HG03521 (cell line): ENCODE data around the gene PGPEP1.
"Not testable (repeated sequence)": the region's sequence is repeated elsewhere in the genome, so short reads cannot be mapped to it uniquely, and the experiment has no call there.

Source experiments
- ATAC-seq: cut with Tn5 transposase; IDR thresholded peaks from one replicate; pipeline ENCODE4 v1.9.1; 2021; ENCODE audit warnings: mild to moderate bottlenecking, moderate library complexity; ENCODE audit not compliant: unreplicated experiment

PGPEP1 gene

DNA sequence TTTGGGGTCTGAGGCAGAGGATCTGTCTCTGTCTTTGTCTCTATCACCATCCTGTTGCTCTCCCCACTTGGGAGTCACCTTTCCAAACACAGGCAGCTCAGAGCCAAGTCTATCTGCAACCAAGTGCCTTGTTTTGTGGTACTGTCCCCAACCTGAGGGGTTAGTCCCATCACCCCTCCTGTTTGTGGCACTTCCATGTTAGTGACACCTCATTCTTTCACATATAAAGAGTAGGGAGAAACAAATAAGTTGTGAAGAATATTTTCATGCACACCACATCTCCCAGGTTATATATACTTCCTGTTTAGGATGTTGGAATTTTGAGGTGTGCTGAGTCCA is 49.3 kb downstream of the PGPEP1 start:
- no peak for ATAC-seq

GRCh38 chr19:18390065-18390907 is 49.9 kb downstream of the PGPEP1 start:
- ATAC-seq, result no peak

DNA sequence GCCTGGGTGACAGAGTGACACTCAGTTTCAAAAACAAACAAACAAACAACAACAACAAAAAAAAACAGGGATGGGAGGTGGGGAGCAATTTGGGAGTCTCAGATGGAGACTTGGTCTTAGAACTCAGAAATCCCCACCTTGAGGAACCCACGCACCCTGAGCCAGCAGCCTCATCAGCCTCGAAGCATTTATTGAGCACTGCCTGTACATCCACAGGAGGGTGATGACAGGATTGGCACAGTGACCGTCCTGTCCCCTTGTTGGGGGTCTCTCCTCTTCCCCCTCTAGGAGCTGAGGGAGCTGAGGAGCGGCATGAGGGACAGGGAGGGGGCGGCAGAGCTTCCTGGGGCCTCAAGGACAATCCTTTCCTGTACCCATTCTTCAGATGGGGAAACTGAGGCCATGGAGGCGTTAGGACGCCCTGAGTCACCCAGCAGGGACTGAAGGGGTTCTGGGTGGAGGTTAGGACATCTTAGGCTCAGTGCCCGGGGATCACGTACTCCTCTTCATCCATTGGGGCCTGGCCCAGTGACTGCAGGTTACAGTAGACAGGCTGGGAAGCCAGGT is 51.2 kb downstream of the PGPEP1 start:
- ATAC-seq, result no peak

GRCh38 chr19:18392417-18392816 is 52.0 kb downstream of the PGPEP1 start:
- no peak for ATAC-seq

GRCh38 chr19:18392926-18393325 is 52.5 kb downstream of the PGPEP1 start:
- ATAC-seq, result no peak

GRCh38 chr19:18393836-18394235 is 53.4 kb downstream of the PGPEP1 start:
- no peak for ATAC-seq

- no peak for ATAC-seq
Measured at GRCh38 chr19:18396471-18397241, 56.3 kb downstream of the PGPEP1 start.

- ATAC-seq, result no peak
Measured at GRCh38 chr19:18397242-18398202, 57.1 kb downstream of the PGPEP1 start, which contains the start of gene LRRC25. Gene LRRC25, minus strand, starts transcription at chr19:18397622. Its CDS starts 659 bp downstream, at chr19:18396963.

DNA sequence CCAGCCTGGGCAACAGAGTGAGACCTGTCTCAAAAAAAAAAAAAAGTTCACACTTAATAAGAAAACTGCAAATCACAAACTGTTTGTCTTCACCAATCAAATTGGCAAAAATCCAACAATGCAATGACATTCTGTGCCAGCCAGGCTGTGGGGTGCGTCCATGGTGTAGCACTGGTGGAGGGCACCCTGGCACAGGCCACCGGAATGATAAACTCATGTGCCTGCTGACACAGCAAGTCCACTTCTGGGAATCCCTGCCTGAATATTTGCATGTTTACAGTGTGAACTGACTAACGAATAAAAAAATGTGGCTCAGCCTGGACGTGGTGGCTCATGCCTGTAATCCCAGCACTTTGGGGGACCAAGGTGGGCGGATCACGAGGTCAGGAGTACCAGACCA is 58.6 kb downstream of the PGPEP1 start:
- no peak for ATAC-seq

DNA sequence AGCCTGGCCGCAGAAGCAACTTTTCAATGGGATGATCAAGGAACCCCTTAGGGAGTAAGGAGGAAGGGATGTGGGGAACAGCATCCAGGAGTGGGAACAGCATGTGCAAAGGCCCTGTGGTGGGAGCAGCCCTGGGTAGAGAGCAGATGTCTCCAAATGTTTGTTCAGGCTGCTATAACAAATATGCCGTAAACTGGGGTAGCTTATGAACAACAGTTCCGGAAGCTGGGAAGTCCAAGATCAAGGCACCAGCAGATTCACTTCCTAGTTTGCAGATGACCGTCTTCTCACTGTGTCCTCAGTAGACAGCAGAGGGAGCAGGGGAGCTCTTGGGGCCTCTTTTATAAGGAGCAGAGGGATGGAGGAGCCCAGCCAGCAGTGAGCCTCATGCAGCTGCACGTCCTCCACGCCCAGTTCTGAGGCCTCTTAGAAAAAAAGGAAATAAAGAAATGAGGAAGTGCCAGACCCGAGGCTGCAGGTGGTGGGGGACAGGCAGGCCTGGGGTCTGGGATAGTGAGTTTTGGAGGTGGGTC is 61.2 kb downstream of the PGPEP1 start:
- ATAC-seq, result no peak

DNA sequence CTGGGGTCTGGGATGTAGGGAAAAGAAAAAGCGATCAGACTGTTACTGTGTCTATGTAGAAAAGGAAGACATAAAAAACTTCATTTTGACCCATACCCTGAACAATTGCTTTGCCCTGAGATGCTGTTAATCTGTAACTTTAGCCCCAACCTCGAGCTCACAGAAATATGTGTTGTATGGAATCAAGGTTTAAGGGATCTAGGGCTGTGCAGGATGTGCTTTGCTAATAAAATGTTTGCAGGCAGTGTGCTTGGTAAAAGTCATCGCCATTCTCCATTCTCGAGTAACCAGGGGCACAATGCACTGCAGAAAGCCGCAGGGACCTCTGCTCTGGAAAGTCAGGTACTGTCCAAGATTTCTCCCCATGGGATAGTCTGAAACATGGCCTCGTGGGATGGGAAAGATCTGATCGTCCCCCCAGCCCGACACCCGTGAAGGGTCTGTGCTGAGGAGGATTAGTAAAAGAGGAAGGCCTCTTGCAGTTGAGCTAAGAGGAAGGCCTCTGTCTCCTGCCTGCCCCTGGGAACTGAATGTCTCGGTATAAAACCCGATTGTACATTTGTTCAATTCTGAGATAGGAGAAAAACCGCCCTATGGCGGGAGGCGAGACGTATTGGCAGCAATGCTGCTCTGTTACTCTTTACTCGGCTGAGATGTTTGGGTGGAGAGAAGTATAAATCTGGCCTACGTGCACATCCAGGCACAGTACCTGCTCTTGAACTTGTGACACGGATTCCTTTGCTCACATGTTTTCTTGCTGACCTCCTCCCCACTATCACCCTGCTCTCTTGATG is 62.3 kb downstream of the PGPEP1 start:
- ATAC-seq, result not testable (repeated sequence)

DNA sequence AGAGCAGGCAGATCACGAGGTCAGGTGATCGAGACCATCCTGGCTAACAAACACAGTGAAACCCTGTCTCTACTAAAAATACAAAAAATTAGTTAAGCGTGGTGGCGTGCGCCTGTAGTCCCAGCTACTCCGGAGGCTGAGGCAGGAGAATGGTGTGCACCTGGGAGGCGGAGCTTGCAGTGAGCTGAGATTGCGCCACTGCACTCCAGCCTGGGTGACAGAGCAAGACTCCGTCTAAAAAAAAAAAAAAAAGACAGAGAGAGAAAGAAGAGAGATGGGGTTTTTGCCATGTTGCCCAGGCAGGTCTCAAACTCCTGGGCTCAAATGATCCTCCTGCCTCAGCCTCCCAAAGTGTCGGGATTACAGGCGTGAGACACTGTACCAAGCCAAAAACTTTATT is 65.4 kb downstream of the PGPEP1 start:
- ATAC-seq, result not testable (repeated sequence)

GRCh38 chr19:18406749-18407148 is 66.4 kb downstream of the PGPEP1 start:
- ATAC-seq, result no peak

- peak; percentile 53 for ATAC-seq
Measured at GRCh38 chr19:18408053-18408476, 67.7 kb downstream of the PGPEP1 start.

DNA sequence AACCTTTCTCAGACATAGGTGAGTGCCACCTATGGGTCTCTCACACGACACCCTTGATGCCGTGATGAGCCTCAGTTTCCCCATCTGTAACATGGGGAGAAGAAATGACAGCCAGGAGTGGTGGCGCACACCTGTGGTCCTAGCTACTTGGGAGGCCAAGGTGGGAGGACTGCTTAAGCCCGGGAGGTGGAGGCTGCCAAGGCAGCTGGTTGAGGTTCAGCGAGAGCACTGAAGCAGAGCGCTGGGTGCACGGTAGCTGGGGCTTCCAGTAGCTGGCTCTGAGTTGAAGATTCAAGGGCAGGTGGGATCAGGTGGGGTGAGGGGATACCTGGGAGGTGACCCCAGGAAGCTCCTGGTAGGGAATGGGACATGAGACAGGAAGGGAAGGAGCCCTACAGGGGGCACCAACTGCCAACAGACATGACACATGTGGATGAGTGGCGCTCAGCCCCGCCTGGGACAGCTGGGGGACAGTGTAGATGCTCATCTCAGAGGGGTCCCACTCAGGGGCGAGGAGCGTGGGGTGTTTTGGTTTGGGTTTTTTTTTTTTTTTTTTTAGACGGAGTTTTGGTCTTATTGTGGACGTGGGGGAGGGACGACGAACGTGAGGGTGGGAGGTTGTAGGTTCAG is 72.3 kb downstream of the PGPEP1 start:
- no peak for ATAC-seq

GRCh38 chr19:18414504-18415177 is 74.2 kb downstream of the PGPEP1 start:
- ATAC-seq, result no peak

DNA sequence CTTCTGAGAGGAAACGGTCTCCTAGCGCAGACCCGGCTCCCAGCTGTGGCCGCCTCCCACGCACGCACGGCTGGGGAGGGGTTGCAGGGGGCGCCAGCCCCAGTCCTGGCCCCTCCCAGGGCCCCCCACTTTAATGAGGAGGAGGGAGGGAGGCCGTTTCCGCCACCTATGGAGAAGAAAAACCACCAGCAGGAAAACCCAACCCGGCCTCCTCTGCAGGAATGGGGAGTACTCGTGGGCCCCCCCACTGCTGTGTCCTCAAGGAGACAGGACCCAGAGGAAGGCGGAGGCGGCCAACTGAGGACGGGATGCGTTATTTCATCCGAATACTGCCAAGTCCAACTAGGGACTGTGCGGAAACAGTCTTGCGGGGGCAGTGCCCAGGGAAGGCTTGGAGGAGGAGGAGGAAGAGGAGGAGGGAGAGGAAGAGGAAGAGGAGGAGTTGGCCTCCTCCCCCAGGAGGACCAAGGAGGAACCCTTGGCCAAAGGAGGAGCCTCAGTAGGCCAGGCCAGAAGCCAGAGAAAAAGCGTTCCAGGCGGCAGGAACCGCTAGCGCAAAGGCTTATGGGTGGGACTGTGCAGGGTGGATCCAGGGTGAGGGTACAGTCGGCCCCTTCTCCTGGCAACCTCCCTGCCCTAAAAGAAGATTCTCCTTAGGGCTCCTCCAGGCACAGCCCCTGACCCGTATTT is 74.9 kb downstream of the PGPEP1 start:
- no peak for ATAC-seq

DNA sequence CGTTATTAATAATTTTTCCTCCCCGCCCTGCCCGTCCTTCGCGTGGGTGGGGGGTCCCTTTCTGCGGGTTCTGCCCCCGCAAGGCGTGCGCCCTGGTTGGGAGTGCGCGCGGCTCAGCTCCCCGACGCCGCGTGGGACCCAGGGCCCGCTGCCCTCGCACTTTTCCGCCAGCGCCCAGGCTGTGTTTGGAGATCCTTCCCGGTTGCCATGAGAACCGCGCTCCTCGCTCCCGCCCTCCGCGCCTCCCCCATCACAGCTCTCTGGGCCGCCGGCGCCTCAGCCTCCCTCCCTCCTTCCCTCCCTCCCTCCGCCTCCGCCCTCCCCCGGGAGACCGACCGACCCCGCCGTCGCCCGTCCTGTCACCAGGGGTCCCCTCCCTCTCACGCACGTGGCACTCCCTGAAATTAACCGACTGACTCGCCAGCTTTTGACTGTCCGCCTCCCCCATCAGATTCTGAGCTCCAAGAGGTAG is 76.4 kb downstream of the PGPEP1 start:
- ATAC-seq, result no peak
